Loucy (cell line): ENCODE results near the gene MAP4K3.

Experiments used
- H2AFZ ChIP-seq: fragments of 200-600 bp; sonication (generic); 2 replicates; pipeline ENCODE4 v1.6.0; 2016; ENCODE audit warnings: antibody characterized with exemption, mild to moderate bottlenecking, low read length, moderate library complexity
- H3F3A ChIP-seq: fragments of 200-600 bp; 2 replicates; pipeline ENCODE4 v1.6.0; 2016; ENCODE audit warnings: antibody characterized with exemption, low read depth, mild to moderate bottlenecking
- H3K27me3 ChIP-seq: fragments of 200-600 bp; sonication (generic); 2 replicates; pipeline ENCODE4 v1.6.1; 2014; ENCODE audit warnings: low read length, mild to moderate bottlenecking; ENCODE audit not compliant: insufficient read depth, poor library complexity, severe bottlenecking
- H3K36me3 ChIP-seq: fragments of 200-600 bp; sonication (generic); 2 replicates; pipeline ENCODE4 v1.6.1; 2016; ENCODE audit warnings: low read length; ENCODE audit not compliant: insufficient read depth
- H3K4me1 ChIP-seq: fragments of 200-600 bp; sonication (generic); 2 replicates; pipeline ENCODE4 v1.5.1; 2014; ENCODE audit warnings: low read length, mild to moderate bottlenecking; ENCODE audit not compliant: insufficient read depth, poor library complexity, severe bottlenecking
- H3K4me2 ChIP-seq: fragments of 200-600 bp; sonication (generic); 2 replicates; pipeline ENCODE4 v1.6.0; 2014; ENCODE audit warnings: antibody characterized with exemption, low read length, low read depth, mild to moderate bottlenecking; ENCODE audit not compliant: poor library complexity, severe bottlenecking
- H3K4me3 ChIP-seq: fragments of 200-600 bp; sonication (generic); 2 replicates; pipeline ENCODE4 v1.5.1; 2014; ENCODE audit warnings: low read length, mild to moderate bottlenecking, mixed read lengths; ENCODE audit not compliant: poor library complexity, severe bottlenecking
- H3K79me2 ChIP-seq: fragments of 200-600 bp; sonication (generic); 2 replicates; pipeline ENCODE4 v1.6.1; 2014; ENCODE audit warnings: low read length; ENCODE audit not compliant: insufficient read depth
- H3K9ac ChIP-seq: fragments of 200-600 bp; sonication (generic); 2 replicates; pipeline ENCODE4 v1.6.0; 2014; ENCODE audit warnings: mild to moderate bottlenecking, low read depth, low read length, moderate library complexity; ENCODE audit not compliant: poor library complexity, severe bottlenecking
- H3K9me2 ChIP-seq: fragments of 200-600 bp; sonication (generic); replicated peaks from 2 replicates; pipeline ENCODE4 v1.6.1; 2016; ENCODE audit warnings: low read depth, low read length, mixed read lengths
- H3K9me3 ChIP-seq: fragments of 200-600 bp; sonication (generic); 2 replicates; pipeline ENCODE4 v1.6.1; 2014; ENCODE audit warnings: mild to moderate bottlenecking, antibody characterized with exemption, low read length, low read depth; ENCODE audit not compliant: insufficient read depth
- H4K20me1 ChIP-seq: fragments of 200-600 bp; sonication (generic); 2 replicates; pipeline ENCODE4 v1.6.0; 2014; ENCODE audit warnings: antibody characterized with exemption, low read length, mild to moderate bottlenecking; ENCODE audit not compliant: insufficient read depth, poor library complexity, severe bottlenecking
- CTCF ChIP-seq: fragments of 200-600 bp; sonication (generic); conservative IDR thresholded peaks from 2 replicates; pipeline ENCODE4 v1.5.1; 2014; ENCODE audit warnings: mild to moderate bottlenecking, antibody characterized with exemption, low read length
- EZH2phosphoT487 ChIP-seq: fragments of 200-600 bp; IDR thresholded peaks from 2 replicates; pipeline ENCODE4 v1.6.1; 2018; ENCODE audit warnings: antibody characterized with exemption, mild to moderate bottlenecking, moderate library complexity, borderline replicate concordance

The MAP4K3 gene

GRCh38 chr2:39419282-39420223, 17.5 kb downstream of the MAP4K3 start:
- H3K79me2 ChIP-seq: peaks cover 83% of the 10 kb centered on the region
- no peaks in the 10 kb centered on the region for H3K9me3 ChIP-seq
- H3K36me3 ChIP-seq: no peaks in the 10 kb centered on the region
- peaks cover 16% of the 10 kb centered on the region for H3K4me1 ChIP-seq
- no peak overlapping the region for H2AFZ ChIP-seq
- TF ChIP-seq EZH2phosphoT487: no peak
- no peak for TF ChIP-seq CTCF
- no peak overlapping the region for H3K9ac ChIP-seq
- H3K4me3 ChIP-seq: no peak overlapping the region
- no peaks in the 10 kb centered on the region for H4K20me1 ChIP-seq
- H3K27me3 ChIP-seq: no peaks in the 10 kb centered on the region
- H3K4me2 ChIP-seq: no peak overlapping the region
- H3K9me2 ChIP-seq: no peaks in the 10 kb centered on the region
- H3F3A ChIP-seq: no peaks in the 10 kb centered on the region

- no peak for TF ChIP-seq EZH2phosphoT487
- no peak for TF ChIP-seq CTCF
- Histone ChIP-seq H3K9me2 (no peaks in the 10 kb centered on the region), H3K79me2 (peaks cover 77% of the 10 kb centered on the region), H3K4me3 (no peak overlapping the region), H3K4me2 (no peak overlapping the region), H3K36me3 (no peaks in the 10 kb centered on the region), H3K4me1 (peaks cover 10% of the 10 kb centered on the region), H3K9ac (no peak overlapping the region), H3F3A (no peaks in the 10 kb centered on the region), H2AFZ (no peak overlapping the region), H3K27me3 (no peaks in the 10 kb centered on the region), H4K20me1 (peaks cover 4% of the 10 kb centered on the region), H3K9me3 (no peaks in the 10 kb centered on the region)
These were observed 18.6 kb downstream of the MAP4K3 start for GRCh38 chr2:39418491-39418890.

- no peak overlapping the region for H3K9ac ChIP-seq
- H3K27me3 ChIP-seq: no peaks in the 10 kb centered on the region
- peaks cover 3% of the 10 kb centered on the region for H3K4me1 ChIP-seq
- H3K36me3 ChIP-seq: no peaks in the 10 kb centered on the region
- no peak overlapping the region for H3K4me3 ChIP-seq
- TF ChIP-seq CTCF: no peak
- TF ChIP-seq EZH2phosphoT487: no peak
- H3F3A ChIP-seq: no peaks in the 10 kb centered on the region
- H3K79me2 ChIP-seq: peaks cover 72% of the 10 kb centered on the region
- H3K9me3 ChIP-seq: no peaks in the 10 kb centered on the region
- H3K4me2 ChIP-seq: no peak overlapping the region
- peaks cover 4% of the 10 kb centered on the region for H4K20me1 ChIP-seq
- H3K9me2 ChIP-seq: no peaks in the 10 kb centered on the region
- H2AFZ ChIP-seq: no peak overlapping the region
These were observed 20.9 kb downstream of the MAP4K3 start for GRCh38 chr2:39416140-39416539.
